ENCODE results near the gene COX17.

COX17 gene

GRCh38 chr3:119673875-119674274 is 3.3 kb downstream of the COX17 start:
- no peak for DNase-seq

GRCh38 chr3:119672776-119673175 is 4.4 kb downstream of the COX17 start:
- DNase-seq: no peak

- no peak for DNase-seq
These were observed 7.2 kb downstream of the COX17 start for GRCh38 chr3:119669906-119670570.

- DNase-seq: no peak
These were observed 11.1 kb downstream of the COX17 start for GRCh38 chr3:119665954-119666559.

- DNase-seq: no peak
These were observed 12.3 kb downstream of the COX17 start for GRCh38 chr3:119664850-119665379.

- no peak for DNase-seq
These were observed 12.8 kb downstream of the COX17 start for GRCh38 chr3:119664370-119664769.

- DNase-seq: no peak
These were observed 13.3 kb downstream of the COX17 start for GRCh38 chr3:119663885-119664284.

- no peak for DNase-seq
These were observed 14.4 kb downstream of the COX17 start for GRCh38 chr3:119662604-119663373.

GRCh38 chr3:119660474-119661440 is 16.4 kb downstream of the COX17 start, which contains the start of gene POPDC2:
Gene POPDC2, minus strand, starts transcription at chr3:119660589. Its CDS starts 166 bp downstream, at chr3:119660423.
- no peak for DNase-seq

GRCh38 chr3:119659606-119660291 is 17.5 kb downstream of the COX17 start:
- DNase-seq: no peak

- DNase-seq: no peak
These were observed 18.2 kb downstream of the COX17 start for GRCh38 chr3:119658994-119659393.

- DNase-seq: no peak
These were observed 19.1 kb downstream of the COX17 start for GRCh38 chr3:119657887-119658702.

- no peak for DNase-seq
These were observed 23.3 kb downstream of the COX17 start for GRCh38 chr3:119653876-119654275.

GRCh38 chr3:119652306-119653033 is 24.7 kb downstream of the COX17 start:
- no peak for DNase-seq

- no peak for DNase-seq
These were observed 27.4 kb downstream of the COX17 start for GRCh38 chr3:119649761-119650160.

GRCh38 chr3:119647843-119648575 is 29.2 kb downstream of the COX17 start:
- DNase-seq: no peak

GRCh38 chr3:119647171-119647570 is 30.0 kb downstream of the COX17 start:
- no peak for DNase-seq

GRCh38 chr3:119645813-119646212 is 31.4 kb downstream of the COX17 start:
- DNase-seq: no peak

- no peak for DNase-seq
These were observed 32.7 kb downstream of the COX17 start for GRCh38 chr3:119644481-119644880.
